GM18951 (cell line): ENCODE measurements around the gene OTUD6A.

Experiments used
- POLR2A ChIP-seq: IDR thresholded peaks from 4 replicates; pipeline ENCODE4 v1.6.1; 2011; ENCODE audit warnings: mild to moderate bottlenecking; ENCODE audit not compliant: insufficient read length, insufficient read depth; ENCODE audit errors: extremely low read depth
- in situ Hi-C: fragments of 300-500 bp; cut with MboI; formaldehyde crosslinking; loops from one replicate; pipeline ENCODE4 v1.12.0; 2022; ENCODE audit warnings: low sequenced_read_pairs, mixed read lengths, inconsistent platforms; ENCODE audit not compliant: unreplicated experiment

The OTUD6A gene

DNA sequence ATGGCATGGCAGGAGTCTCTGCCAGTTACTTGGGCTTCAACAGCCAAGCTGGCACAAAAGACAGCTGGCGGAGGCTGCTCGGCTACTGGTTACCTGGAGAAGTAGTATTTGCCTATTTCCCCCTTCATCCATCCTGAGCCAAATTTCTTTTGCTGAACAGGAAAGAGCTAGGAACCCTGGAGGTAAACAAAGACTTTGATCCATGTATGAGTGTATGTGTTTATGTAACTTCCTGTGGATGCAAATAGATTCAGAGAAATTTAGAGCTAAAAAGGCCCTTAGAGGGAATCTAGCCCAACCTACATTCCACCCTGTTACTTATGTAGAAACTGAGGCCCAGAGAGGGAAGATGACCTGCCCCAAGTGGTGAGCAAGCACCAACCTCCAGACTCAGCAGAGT lies 23.7 kb upstream of the OTUD6A start:
- in situ Hi-C loops, result no loop called here
- TF ChIP-seq POLR2A, result no peak

DNA sequence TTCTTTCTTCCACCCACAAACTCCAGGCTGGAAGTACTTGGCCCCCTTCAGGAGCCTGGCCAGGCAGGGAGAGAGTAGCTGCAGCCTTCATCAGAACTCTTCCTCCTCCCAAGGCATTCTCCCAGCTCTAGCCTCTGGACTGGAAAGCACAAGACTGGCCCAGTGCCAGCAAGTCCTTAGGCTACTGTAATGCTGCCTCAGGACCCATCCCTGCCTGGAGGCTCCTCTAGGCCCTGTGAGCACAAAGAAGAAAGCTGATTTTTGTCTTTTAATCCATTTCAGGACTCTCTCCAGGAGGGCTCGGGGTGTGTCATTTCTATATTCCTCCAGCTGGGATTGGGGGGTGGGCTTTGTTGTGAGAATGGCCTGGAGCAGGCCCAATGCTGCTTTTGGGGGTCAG lies 23.3 kb upstream of the OTUD6A start:
- in situ Hi-C loops, result no loop called here

DNA sequence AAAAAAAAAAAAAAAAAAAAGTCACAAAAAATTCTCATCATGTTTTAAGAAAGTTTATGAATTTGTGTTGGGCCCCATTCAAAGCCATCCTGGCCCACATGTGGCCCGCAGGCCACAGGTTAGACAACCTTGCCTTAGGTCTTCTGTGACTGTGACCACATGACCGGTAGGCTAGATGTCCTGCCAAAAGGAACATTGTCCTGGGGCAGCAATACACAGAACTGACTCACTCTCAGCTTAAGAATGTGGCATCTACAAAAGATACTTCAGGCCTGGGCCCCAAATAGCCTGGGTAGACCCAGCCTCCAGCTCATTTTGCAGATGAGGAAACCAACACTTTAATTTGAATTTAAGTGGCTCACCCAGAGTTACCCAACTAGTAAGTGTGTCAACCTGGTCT lies 22.5 kb upstream of the OTUD6A start:
- in situ Hi-C loops, result no loop called here
- TF ChIP-seq POLR2A, result no peak

More for the DNA sequence above, 23.3 kb upstream of the OTUD6A start:
- TF ChIP-seq POLR2A, result no peak

DNA sequence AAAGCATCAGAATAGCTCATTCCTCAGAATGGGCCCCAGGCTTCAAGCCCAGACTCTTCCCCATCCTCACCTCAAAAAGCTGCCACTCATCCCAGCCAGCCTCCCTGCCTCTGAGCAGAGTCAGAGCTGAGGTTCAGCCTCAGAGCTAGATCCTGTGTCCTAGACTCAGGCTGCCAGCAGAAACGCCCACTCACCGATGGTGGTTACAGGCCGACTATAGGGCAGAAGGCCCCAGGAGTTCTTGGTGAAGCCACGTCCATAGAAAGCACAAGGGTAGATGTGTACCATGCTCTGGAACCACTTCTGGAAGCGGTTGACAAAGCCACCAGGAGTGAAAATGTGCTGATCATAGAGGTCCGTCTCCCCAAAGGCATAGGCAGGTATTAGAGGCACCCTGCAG lies 20.3 kb upstream of the OTUD6A start:
- no peak for TF ChIP-seq POLR2A
- in situ Hi-C loops, result no loop called here

DNA sequence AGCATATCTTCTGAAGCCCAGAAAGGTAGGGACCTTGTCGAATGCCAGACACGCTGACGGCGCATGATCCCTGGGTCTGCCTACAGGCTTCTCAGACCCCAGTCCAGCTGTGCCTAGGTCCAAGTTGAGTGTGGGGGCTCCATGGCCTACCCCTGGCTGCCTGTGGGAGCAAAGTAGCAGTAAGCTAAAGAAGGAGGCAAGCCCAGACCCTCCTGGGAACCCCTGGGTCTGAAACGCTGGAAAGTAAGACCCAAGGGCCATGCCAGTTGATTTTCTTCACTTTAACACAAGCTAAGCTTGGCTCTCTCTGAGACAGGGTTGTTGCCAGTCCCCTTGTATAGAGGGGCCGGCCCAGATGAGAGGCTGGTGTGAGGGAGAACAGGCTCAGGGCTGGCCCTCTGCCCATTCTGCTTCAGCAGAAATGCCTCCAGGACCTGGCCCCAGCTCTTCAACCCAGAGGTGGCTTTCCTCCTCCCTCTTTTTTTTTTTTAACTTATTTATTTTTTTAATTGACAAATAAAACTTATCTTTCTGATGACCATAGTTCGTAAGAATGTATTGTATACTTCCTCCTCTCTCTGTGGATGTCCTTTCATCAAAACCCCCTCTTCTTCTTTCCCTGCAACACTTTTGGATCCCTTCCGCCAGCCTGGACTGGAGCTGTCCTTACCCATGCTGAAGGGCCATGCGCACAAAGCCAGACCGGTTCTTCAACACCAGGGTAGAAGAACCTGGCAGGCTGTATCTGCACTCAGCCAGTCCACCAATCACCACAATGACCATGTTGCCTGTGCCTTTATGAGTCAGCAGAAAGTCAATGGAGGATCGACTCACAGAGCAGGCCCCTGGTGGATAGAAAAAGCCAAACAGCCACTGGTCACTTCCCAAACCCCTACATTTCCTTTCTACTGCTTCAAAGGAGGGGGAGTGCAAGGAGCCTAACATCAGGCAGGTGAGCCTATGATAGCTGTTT lies 19.6 kb upstream of the OTUD6A start:
- in situ Hi-C loops, result no loop called here
- no peak for TF ChIP-seq POLR2A

DNA sequence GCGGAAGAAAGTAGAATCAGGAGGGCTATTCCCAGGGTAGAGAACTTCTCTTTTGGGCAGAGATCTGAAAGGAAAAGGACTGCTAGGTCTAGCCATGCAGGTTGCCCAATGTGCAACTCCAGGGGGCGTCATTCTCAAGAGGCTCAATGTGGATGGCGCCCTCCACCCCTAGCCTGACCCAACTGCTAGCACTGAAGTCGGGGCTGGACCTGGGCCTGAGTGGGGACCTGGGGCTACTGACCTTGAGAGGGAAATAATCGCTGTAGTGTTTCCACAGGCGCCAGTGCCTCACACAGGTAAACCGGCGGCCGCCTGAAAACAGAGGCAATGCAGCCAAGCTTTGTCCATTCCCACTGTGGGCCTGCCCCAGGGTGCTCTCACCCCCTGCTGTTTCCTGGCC lies 18.6 kb upstream of the OTUD6A start:
- no peak for TF ChIP-seq POLR2A
- in situ Hi-C loops, result no loop called here

DNA sequence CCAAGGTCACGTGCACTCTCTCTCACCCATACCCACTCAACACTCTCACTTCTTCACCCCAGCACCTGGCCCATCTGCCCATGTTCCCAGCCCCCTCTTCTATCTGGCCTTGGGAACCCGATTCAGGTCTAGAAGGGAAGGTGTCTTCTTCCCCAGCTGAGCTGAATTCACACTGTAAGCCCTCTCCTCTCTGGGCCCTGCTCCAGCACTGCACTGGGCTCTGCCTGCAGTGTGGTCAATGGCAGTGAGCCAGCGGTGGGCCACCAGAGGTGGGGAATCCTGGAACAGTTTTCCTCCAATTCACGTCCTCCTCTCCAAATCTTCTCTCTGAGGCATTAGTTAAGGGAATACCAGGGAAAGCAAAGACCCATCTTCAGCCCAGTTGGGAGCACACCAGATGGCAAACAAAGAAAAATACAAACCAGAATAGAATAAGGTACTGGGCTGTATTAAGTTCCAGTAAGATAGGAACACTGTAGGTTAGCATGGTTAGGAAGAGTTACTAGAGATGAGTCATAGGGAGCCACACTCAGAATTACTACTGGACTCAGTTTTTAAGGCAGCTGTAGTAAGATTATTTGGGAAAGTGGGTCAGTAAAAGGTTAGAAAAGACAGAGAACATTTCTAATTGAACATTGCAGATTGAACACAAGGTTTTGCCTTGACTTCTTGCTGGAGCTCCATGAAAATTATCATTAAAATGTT lies 17.6 kb upstream of the OTUD6A start:
- no peak for TF ChIP-seq POLR2A
- in situ Hi-C loops, result no loop called here

DNA sequence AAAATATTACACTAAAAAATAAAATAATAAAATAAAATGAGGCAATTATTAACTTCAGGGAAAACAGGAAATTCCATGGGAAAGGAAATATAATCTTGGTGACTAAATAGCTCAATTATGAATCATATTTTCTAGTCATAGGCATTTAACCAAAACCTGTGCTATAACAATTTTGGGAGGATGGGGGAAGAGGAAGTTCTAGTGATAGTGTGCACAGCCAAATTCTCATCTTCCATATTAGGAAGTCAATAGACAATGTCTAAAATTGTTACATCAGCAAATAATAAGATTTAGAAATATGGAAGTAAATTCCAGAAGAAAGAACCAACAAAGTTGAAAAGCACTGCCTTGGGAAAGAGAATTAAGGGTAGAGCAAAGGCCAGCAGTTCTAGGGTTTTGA lies 15.3 kb upstream of the OTUD6A start:
- TF ChIP-seq POLR2A, result no peak
- in situ Hi-C loops, result no loop called here

DNA sequence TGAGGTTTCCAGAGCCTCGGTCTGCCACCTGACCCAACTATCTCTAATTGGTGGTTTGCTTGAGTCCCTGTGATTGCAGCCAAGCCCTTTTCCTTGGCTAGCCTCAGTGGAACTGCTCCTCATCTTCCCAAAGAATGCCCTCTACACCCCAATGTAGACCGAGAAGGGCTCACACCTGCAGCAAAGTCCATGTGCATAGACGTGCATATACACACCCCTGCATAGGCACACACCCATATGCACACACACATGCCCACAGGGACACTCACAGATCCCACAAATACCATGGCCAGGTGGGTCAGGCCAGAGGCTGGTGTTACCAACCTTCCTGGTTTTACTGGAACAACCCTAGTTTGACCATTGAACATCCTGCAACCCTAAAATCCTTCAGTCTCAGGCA lies 12.9 kb upstream of the OTUD6A start:
- in situ Hi-C loops, result no loop called here
- TF ChIP-seq POLR2A, result no peak

DNA sequence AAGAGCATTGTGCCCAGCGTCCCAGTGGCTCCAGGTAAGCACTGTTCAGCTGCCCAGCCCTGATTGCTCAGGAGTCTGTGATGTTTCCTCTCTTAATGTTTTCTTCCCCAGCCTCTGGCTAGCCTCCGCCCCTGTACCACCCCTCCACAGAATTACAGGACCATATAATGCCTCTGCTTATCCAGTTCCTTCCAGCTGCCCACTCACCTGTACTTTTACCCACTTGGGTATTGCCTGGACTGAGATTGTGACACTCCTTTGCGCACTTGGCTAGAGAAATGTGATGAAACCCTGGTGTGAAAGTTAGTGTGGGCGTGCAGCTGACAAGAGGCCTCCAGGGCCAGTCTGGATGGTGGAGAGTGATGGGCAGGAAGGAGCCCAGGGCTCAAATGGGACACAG lies 12.3 kb upstream of the OTUD6A start, which contains the start of gene AWAT2:
Gene AWAT2, minus strand, starts transcription at position 14 of the 400 bp plus-strand sequence. Its CDS starts 6 bp downstream, at position 8.
- in situ Hi-C loops, result no loop called here
- TF ChIP-seq POLR2A, result no peak

DNA sequence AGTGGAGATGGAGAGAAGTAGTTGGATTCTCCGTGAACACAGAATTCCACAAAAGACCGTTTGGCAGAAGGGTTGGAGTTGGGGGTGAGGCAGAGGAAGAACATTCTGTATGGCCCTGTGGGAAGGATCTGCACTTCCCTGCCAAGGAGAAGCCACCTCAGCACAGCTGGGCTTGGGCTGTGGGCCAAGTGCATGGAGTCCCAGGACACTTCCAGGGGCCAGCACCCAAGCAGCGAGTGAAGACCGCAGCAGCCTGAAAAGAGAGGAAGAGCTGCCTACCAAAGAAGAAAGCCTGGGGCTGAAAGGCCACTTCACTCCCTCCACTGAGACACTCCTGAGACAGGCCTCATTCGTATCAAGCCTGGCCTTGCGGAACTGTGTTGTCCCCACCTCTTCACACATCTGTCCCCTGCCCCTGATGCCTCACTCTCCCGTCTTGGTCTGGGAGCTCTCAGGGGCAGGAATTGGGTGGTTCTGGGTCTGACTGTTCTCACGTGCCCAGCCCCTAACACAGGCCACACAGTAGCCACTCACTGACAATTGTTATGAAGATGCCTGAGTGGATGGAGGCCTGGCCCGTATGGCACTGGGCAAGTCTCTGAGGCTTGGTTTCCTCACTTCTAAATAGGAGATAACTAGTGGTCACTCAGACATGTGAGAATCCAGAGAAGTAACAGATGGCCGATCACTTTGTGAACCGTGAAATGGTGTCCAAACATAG lies 9.2 kb upstream of the OTUD6A start:
- no peak for TF ChIP-seq POLR2A
- in situ Hi-C loops, result no loop called here

DNA sequence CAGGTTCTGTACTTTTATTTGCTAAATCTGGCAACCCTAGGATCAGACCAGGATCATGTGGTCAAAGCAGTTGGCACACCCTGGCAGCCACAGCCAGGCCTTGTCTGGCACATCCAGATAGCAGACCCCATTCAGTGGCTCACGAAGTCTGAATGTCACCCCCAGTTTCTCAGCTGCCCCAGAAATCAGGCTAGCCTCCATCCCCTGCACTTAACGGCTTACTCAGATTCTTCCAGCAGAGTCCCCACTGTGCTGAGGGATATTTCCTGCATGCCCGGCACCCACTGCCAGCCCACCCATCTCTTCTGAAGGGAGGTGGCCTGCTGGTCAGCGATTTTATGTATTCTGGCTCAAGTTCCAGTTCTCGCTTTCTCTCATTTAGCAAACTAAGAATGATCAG lies 7.9 kb upstream of the OTUD6A start:
- in situ Hi-C loops, result no loop called here
- no peak for TF ChIP-seq POLR2A

DNA sequence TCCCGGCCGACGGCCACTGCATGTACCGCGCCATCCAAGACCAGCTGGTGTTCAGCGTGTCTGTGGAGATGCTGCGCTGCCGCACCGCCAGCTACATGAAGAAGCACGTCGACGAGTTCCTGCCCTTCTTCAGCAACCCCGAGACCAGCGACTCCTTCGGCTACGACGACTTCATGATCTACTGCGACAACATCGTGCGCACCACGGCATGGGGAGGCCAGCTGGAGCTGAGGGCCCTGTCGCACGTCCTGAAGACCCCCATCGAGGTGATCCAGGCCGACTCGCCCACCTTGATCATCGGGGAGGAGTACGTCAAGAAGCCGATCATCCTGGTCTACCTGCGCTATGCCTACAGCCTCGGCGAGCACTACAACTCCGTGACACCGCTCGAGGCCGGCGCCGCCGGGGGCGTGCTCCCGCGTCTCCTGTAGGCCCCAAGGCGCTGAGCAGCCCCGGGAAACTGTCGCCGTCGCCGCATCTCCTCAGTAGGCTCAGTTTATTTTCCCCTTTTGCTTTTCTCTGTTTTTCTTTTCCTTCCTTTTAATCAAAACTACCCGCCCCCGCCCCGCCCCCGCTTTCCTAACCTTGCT lies 799 bp downstream of the OTUD6A start:
- in situ Hi-C loops, result no loop called here
- no peak for TF ChIP-seq POLR2A
